Brain microvascular endothelial cell (primary cell): ENCODE data around the gene GLG1.
"Not testable (repeated sequence)": the region's sequence is repeated elsewhere in the genome, so short reads cannot be mapped to it uniquely, and the experiment has no call there.

Experiments
- DNase-seq: peaks from one replicate; pipeline ENCODE4 v3.0.0-alpha.2; 2020
- H3K27ac ChIP-seq: fragments of 250-450 bp; sonication (Bioruptor Pico); 2 replicates; pipeline ENCODE4 v1.5.1; 2020; ENCODE audit warnings: mild to moderate bottlenecking, moderate library complexity
- H3K27me3 ChIP-seq: fragments of 250-450 bp; sonication (Bioruptor Pico); replicated peaks from 2 replicates; pipeline ENCODE4 v1.5.1; 2020; ENCODE audit warnings: mild to moderate bottlenecking
- H3K36me3 ChIP-seq: fragments of 250-450 bp; sonication (Bioruptor Pico); replicated peaks from 2 replicates; pipeline ENCODE4 v1.5.1; 2020; ENCODE audit warnings: mild to moderate bottlenecking
- H3K4me3 ChIP-seq: 2 replicates; pipeline ENCODE4 v1.5.1; 2011; ENCODE audit warnings: low read depth, mild to moderate bottlenecking, control low read depth, low read length, moderate library complexity
- in situ Hi-C: cut with HindIII; loops from 2 replicates; pipeline ENCODE4 v1.10.0; 2017; ENCODE audit warnings: low sequenced_read_pairs, low pct_ligation_motif_present
- TF ChIP-seq, protein P1 (sequence below): IDR thresholded peaks from 2 replicates; pipeline ENCODE4 v1.5.1; 2011; ENCODE audit warnings: low read depth, mild to moderate bottlenecking, moderate library complexity, low read length, control low read depth, inconsistent platforms; ENCODE audit errors: missing control alignments

The GLG1 gene

DNA sequence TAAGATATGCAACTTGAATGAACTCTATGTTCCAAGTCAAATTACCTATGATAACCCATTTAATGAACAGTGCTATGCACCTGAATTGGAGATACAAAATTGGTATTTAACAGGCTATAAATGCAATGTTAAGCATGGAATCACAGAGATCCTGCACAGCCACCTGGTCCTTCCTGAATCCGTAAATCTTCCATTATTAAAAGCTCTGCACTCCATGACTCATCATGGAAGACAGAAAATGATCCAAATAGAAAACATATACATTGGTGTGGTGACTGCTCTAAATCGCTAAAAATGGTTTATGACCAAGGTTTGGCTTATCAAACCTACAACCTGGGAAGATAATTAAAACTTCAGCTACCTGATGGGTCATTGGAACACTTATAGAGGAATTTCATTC lies 45.3 kb downstream of the GLG1 start:
- H3K27ac ChIP-seq: no peak overlapping the region
- in situ Hi-C loops: no loop called here
- H3K27me3 ChIP-seq: no peaks in the 10 kb centered on the region
- H3K4me3 ChIP-seq: no peak overlapping the region
- no peak for DNase-seq
- TF ChIP-seq, protein P1, sequence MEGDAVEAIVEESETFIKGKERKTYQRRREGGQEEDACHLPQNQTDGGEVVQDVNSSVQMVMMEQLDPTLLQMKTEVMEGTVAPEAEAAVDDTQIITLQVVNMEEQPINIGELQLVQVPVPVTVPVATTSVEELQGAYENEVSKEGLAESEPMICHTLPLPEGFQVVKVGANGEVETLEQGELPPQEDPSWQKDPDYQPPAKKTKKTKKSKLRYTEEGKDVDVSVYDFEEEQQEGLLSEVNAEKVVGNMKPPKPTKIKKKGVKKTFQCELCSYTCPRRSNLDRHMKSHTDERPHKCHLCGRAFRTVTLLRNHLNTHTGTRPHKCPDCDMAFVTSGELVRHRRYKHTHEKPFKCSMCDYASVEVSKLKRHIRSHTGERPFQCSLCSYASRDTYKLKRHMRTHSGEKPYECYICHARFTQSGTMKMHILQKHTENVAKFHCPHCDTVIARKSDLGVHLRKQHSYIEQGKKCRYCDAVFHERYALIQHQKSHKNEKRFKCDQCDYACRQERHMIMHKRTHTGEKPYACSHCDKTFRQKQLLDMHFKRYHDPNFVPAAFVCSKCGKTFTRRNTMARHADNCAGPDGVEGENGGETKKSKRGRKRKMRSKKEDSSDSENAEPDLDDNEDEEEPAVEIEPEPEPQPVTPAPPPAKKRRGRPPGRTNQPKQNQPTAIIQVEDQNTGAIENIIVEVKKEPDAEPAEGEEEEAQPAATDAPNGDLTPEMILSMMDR: no peak
- H3K36me3 ChIP-seq: no peaks in the 10 kb centered on the region

DNA sequence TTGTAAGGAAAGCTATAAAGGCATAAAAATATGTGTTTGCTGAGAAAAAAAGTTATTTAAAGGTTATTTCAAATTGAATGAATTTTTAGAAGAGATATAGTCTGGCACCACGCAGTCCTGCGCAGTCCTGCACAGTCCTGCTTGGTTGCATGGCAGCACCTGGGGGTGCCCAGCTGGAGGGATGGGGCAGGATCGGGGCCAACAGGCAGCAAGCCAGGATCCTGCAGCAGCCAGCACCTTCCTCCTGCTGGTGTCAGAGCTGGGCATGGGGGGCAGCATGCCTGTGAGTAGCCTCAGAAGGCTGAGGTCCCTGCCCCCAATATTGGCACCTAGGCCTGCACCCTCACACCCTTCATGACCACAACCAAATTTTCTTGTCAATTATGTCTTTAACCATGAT lies 46.0 kb downstream of the GLG1 start:
- no peak for DNase-seq
- in situ Hi-C loops: no loop called here
- Histone ChIP-seq H3K4me3 (no peak overlapping the region), H3K36me3 (no peaks in the 10 kb centered on the region), H3K27ac (no peak overlapping the region), H3K27me3 (no peaks in the 10 kb centered on the region)
- TF ChIP-seq, protein P1: no peak

DNA sequence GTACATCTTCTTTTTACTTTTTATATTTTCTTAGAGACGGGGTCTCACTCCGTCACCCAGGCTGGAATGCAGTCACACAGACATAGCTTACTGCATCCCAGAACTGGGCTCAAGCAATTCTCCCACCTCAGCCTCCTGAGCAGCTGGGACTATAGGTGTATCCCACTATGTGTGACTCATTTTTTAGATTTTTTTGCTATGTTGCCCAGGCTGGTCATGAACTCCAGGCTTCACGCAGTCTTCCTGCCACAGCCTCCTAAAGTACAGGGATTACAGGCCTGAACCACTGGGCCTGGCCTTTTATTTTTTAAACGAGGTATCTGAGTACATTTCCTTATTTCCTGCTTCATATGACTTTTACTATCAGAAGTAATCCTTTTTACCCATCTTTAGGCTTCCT lies 48.0 kb downstream of the GLG1 start:
- no peaks in the 10 kb centered on the region for H3K36me3 ChIP-seq
- TF ChIP-seq, protein P1: no peak
- in situ Hi-C loops: no loop called here
- DNase-seq: no peak
- no peaks in the 10 kb centered on the region for H3K27me3 ChIP-seq
- H3K27ac ChIP-seq: no peak overlapping the region
- no peak overlapping the region for H3K4me3 ChIP-seq

DNA sequence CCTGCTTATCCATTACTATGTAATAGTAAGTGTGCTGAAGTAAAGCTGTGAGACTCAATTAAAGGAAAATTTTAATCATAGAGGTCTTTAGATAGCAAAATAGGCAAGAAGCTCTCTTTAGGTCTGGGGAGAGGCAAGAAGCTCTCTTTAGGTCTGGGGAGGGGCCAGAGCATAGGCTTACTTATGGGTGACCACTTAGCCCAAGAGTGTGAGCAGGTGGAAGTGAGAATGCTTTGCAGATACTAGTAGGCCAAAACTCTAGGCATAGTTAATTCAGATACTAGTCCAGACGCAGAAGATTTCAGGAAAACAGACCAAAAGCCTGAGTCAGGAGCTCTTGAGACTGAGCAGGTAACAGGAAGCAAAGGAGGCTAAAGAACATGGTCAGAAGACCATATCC lies 49.6 kb downstream of the GLG1 start:
- TF ChIP-seq, protein P1: no peak
- H3K27ac ChIP-seq: no peak overlapping the region
- in situ Hi-C loops: no loop called here

DNA sequence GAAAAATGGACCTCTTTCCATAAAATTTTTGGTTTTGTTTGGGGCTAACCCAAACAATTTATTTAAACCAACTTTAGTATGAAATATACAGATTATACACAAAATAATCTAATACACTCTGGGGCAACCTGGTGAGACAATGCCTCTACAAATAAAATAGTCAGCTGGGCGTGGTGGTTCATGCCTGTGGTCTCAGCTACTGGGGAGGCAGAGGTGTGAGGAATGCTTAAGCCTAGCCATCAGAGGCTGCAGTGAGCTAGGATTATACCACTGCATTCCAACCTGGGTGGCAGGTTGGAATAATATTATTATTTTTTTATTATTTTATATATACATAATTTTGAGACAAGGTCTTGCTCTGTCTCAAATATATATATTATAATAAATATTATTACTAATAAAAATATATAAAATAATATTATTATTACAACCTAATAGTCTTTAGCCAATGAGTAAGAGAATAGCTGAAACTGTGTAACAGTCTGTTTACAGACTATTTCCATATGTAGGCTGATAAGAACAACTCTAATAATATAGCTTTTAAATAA lies 50.5 kb downstream of the GLG1 start:
- in situ Hi-C loops: no loop called here
- TF ChIP-seq, protein P1: no peak
- no peak overlapping the region for H3K4me3 ChIP-seq
- H3K27ac ChIP-seq: no peak overlapping the region
- H3K27me3 ChIP-seq: no peaks in the 10 kb centered on the region
- H3K36me3 ChIP-seq: no peaks in the 10 kb centered on the region
- DNase-seq: no peak

More for the DNA sequence above, 49.6 kb downstream of the GLG1 start:
- H3K4me3 ChIP-seq: no peak overlapping the region
- no peak for DNase-seq
- no peaks in the 10 kb centered on the region for H3K27me3 ChIP-seq
- H3K36me3 ChIP-seq: no peaks in the 10 kb centered on the region

DNA sequence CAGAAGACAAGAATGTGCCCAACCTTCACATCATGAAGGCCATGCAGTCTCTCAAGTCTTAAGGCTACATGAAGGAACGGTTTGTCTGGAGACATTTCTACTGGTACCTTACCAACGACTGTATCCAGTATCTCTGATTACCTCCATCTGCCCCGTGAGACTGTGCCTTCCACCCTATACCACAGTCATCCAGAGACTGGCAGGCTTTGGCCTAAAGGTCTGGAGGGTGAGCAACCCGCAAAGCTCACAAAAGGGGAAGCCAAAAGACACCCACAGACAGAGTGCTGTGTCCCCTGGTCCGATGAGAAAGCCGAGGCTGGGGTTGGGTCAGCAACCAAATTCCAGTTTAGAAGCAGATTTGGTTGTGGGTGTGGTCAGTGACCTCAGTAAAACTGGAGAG lies 54.6 kb downstream of the GLG1 start:
- H3K4me3 ChIP-seq, H3K27me3 ChIP-seq, DNase-seq, in situ Hi-C loops, H3K27ac ChIP-seq, H3K36me3 ChIP-seq: not testable (repeated sequence)

DNA sequence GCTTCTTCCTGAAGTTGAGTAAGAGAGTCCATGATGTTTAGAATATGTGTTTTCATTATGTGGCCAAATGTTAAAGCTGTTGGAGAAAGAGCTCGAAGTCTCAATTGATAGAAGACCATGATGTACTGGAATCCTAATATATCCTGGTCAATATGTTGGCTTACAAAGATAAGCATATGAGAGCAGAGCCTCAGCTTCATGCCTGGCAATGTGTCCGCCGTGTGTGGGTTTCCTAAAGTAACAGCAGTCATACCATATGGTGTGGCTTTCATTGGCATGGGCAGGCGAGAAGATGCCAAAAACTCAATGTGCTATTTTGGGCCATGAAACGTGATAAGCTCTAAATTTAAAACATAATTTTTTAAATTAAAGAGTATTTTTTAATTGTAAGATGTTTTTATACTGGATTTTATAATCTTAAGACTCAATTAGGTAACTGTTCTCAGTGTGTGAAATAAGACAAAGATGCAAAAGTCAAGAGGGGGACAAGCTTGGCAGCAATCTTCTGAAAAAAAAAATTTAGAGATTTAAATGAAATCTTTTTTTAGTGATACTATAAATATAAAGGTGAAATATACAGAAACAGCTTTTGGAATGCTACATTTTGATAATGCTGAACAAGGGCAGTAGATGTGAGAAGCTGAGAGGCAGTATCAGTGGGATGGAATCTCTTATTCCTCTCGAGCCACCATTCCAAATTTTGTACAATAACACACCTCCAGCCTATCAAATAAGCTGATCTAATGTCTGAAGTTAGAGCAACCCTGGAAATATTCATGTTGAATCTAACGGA lies 56.5 kb downstream of the GLG1 start:
- DNase-seq, H3K36me3 ChIP-seq, H3K27ac ChIP-seq, H3K27me3 ChIP-seq, H3K4me3 ChIP-seq, in situ Hi-C loops: not testable (repeated sequence)

DNA sequence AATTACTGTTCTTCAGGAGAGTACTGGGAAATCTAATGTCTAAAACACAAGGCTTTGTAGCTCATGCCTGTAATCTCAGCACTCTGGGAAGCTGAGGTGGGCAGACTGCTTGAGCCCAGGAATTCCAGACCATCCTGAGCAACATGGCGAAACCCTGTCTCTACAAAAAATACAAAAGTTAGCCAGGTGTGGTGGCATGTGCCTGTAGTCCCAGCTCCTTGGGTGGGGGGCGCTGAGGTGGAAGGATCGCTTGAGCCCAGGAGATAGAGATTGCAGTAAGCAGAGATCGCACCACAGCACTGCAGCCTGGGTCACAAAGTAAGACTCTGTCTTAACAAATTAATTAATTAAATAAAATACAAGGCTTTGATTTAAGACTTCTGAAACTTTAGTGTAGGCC lies 60.8 kb downstream of the GLG1 start:
- H3K36me3 ChIP-seq, in situ Hi-C loops, DNase-seq, H3K27me3 ChIP-seq, H3K4me3 ChIP-seq, H3K27ac ChIP-seq: not testable (repeated sequence)

DNA sequence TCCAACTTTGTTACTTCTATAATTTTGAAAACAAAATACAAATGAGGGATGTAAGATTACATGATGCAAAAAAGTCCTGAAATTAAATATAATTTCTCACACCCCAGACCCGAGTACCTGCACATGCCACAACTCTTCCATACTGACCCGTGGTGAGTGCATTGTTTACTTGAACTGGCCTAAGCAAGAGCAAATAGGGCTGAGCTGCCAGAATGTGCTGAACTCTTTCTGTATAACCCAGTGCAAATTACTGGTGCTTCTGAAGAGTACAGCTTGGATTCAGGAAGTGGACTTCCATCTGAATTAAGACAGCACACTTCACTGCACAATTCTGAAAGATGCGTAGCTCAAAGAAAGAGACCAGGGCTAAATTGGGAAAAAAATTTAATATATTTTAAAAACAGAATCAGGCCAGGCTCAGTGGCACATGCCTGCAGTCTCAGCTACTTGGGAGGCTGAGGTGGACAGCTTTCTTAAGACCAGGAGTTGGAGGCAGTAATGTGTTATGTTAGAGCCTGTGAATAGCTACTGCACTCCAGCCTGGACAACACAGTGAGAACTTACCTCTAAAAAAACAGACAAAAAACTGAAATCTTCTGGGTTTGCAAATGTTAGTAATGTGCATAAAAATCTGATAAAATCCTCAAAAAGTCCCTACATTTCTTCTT lies 63.9 kb downstream of the GLG1 start:
- in situ Hi-C loops, DNase-seq, H3K36me3 ChIP-seq, H3K4me3 ChIP-seq, H3K27me3 ChIP-seq, H3K27ac ChIP-seq: not testable (repeated sequence)
